OCI-LY3 (cell line): ENCODE measurements around the gene CCDC141.

Experiments
- CTCF ChIP-seq: fragments of 200-600, 300-600 bp; sonication (generic); IDR thresholded peaks from 2 replicates; pipeline ENCODE4 v1.5.1; 2014; ENCODE audit warnings: antibody characterized with exemption, low read length, low read depth
- EZH2phosphoT487 ChIP-seq: fragments of 200-600 bp; shearing (Covaris generic); IDR thresholded peaks from 2 replicates; pipeline ENCODE4 v1.6.1; 2018; ENCODE audit warnings: antibody characterized with exemption, mixed run types, low read depth

GRCh38 chr2:178997067-178997466 lies 52.9 kb downstream of the CCDC141 start:
- TF ChIP-seq CTCF (no peak), EZH2phosphoT487 (no peak)
